ENCODE results near the gene RIOK1.
A peak's percentile ranks its signal among the peaks of the same experiment; 100 is the strongest.

The RIOK1 gene

DNA sequence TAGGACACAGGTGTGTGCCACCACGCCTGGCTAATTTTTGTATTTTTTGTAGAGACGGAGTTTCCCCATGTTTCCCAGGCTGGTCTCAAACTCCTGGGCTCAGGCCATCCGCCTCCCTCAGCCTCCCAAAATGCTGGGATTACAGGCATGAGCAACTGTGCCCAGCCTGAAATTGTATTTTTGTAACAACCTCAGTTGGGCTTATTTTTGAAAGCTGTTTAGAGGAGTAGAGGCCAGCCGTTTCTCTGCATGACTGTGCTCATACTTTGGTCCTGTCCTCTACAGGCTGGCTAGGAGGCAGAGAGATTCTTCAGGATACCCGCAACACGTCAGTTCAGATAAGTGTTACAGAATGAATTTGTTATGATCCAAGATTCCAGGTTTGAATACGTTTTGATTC is 22.2 kb upstream of the RIOK1 start:
- Histone ChIP-seq H3K36me3 (ENCODE audit: control insufficient read depth, insufficient read depth, low read length) (no peaks in the 10 kb centered on the region), H3K4me3 (replicated peaks; ENCODE audit: low read depth, low read length) (no peak overlapping the region), H3K27me3 (replicated peaks; ENCODE audit: control insufficient read depth, insufficient read depth, low read length) (no peaks in the 10 kb centered on the region)
- TF ChIP-seq, protein P1, sequence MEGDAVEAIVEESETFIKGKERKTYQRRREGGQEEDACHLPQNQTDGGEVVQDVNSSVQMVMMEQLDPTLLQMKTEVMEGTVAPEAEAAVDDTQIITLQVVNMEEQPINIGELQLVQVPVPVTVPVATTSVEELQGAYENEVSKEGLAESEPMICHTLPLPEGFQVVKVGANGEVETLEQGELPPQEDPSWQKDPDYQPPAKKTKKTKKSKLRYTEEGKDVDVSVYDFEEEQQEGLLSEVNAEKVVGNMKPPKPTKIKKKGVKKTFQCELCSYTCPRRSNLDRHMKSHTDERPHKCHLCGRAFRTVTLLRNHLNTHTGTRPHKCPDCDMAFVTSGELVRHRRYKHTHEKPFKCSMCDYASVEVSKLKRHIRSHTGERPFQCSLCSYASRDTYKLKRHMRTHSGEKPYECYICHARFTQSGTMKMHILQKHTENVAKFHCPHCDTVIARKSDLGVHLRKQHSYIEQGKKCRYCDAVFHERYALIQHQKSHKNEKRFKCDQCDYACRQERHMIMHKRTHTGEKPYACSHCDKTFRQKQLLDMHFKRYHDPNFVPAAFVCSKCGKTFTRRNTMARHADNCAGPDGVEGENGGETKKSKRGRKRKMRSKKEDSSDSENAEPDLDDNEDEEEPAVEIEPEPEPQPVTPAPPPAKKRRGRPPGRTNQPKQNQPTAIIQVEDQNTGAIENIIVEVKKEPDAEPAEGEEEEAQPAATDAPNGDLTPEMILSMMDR (IDR thresholded peaks at IDR 0.05; ENCODE audit: insufficient read depth, low read length, poor library complexity, severe bottlenecking): no peak
- no peak for DNase-seq (ENCODE audit: extremely low read depth, insufficient read length)

GRCh38 chr6:7373739-7374138 is 15.9 kb upstream of the RIOK1 start:
- H3K27me3 ChIP-seq (replicated peaks; ENCODE audit: control insufficient read depth, insufficient read depth, low read length): no peaks in the 10 kb centered on the region
- no peak for DNase-seq (ENCODE audit: extremely low read depth, insufficient read length)
- H3K4me3 ChIP-seq (replicated peaks; ENCODE audit: low read depth, low read length): no peak overlapping the region
- TF ChIP-seq, protein P1 (IDR thresholded peaks at IDR 0.05; ENCODE audit: insufficient read depth, low read length, poor library complexity, severe bottlenecking): no peak
- no peaks in the 10 kb centered on the region for H3K36me3 ChIP-seq (ENCODE audit: control insufficient read depth, insufficient read depth, low read length)

- H3K4me3 ChIP-seq (replicated peaks; ENCODE audit: low read depth, low read length): no peak overlapping the region
- TF ChIP-seq, protein P1 (IDR thresholded peaks at IDR 0.05; ENCODE audit: insufficient read depth, low read length, poor library complexity, severe bottlenecking): no peak
- H3K36me3 ChIP-seq (ENCODE audit: control insufficient read depth, insufficient read depth, low read length): no peaks in the 10 kb centered on the region
- no peak for DNase-seq (ENCODE audit: extremely low read depth, insufficient read length)
- H3K27me3 ChIP-seq (replicated peaks; ENCODE audit: control insufficient read depth, insufficient read depth, low read length): no peaks in the 10 kb centered on the region
These were observed 11.6 kb upstream of the RIOK1 start for GRCh38 chr6:7377961-7378360.

DNA sequence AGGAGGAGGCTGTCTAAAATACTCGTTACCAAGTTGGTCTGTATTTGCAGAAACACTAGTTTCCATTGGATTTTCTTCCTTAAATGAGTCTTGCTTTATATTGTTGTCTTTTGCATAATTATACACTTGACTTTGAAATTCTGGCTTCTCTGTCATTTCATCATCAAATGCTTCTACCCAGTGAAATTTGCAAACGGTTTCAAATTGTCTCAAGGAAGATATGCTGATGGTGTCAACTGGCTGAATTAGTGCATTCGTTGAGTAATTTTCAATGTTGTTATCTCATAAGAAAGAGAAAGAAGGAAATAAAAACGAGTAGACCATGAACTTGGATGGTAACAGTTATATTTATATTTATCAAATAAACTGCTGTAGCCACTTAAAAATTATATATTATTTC is 10.9 kb upstream of the RIOK1 start:
- Histone ChIP-seq H3K27me3 (replicated peaks; ENCODE audit: control insufficient read depth, insufficient read depth, low read length) (no peaks in the 10 kb centered on the region), H3K36me3 (ENCODE audit: control insufficient read depth, insufficient read depth, low read length) (no peaks in the 10 kb centered on the region), H3K4me3 (replicated peaks; ENCODE audit: low read depth, low read length) (no peak overlapping the region)
- TF ChIP-seq, protein P1 (IDR thresholded peaks at IDR 0.05; ENCODE audit: insufficient read depth, low read length, poor library complexity, severe bottlenecking): no peak
- DNase-seq (ENCODE audit: extremely low read depth, insufficient read length): no peak

GRCh38 chr6:7381092-7381491 is 8.5 kb upstream of the RIOK1 start:
- no peak overlapping the region for H3K4me3 ChIP-seq (replicated peaks; ENCODE audit: low read depth, low read length)
- H3K36me3 ChIP-seq (ENCODE audit: control insufficient read depth, insufficient read depth, low read length): no peaks in the 10 kb centered on the region
- no peaks in the 10 kb centered on the region for H3K27me3 ChIP-seq (replicated peaks; ENCODE audit: control insufficient read depth, insufficient read depth, low read length)
- no peak for DNase-seq (ENCODE audit: extremely low read depth, insufficient read length)
- TF ChIP-seq, protein P1 (IDR thresholded peaks at IDR 0.05; ENCODE audit: insufficient read depth, low read length, poor library complexity, severe bottlenecking): no peak

DNA sequence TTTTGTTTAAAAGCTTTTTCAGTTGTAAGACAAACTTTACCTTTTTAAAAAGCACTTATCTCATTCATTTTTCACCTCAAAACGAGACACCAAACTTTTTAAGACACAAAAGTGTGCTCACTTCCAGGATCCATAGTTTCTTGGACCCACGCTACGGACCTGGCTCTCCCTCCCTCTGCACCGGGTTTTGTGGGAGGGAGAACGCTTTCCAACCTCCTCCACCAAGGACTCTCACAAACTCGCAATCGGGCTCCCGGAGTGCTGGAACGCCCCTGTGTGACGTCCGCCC is 502 bp upstream of the RIOK1 start:
- TF ChIP-seq, protein P1 (IDR thresholded peaks at IDR 0.05; ENCODE audit: insufficient read depth, low read length, poor library complexity, severe bottlenecking): no peak
- Histone ChIP-seq H3K27me3 (replicated peaks; ENCODE audit: control insufficient read depth, insufficient read depth, low read length) (no peaks in the 10 kb centered on the region; the same call in 1 of the 2 replicates), H3K36me3 (ENCODE audit: control insufficient read depth, insufficient read depth, low read length) (no peaks in the 10 kb centered on the region; the same call in 1 of the 2 replicates), H3K4me3 (replicated peaks; ENCODE audit: low read depth, low read length) (peak overlapping the region; percentile 71)
- DNase-seq (ENCODE audit: extremely low read depth, insufficient read length): no peak

All from GM06990 (cell line).